Smooth muscle cell of the brain vasculature (primary cell): ENCODE results near the gene ACCSL.

ENCODE experiments used
- DNase-seq: peaks from one replicate; pipeline ENCODE4 v3.0.0-alpha.2; 2012; ENCODE audit warnings: low read depth, low spot score

The ACCSL gene

DNA sequence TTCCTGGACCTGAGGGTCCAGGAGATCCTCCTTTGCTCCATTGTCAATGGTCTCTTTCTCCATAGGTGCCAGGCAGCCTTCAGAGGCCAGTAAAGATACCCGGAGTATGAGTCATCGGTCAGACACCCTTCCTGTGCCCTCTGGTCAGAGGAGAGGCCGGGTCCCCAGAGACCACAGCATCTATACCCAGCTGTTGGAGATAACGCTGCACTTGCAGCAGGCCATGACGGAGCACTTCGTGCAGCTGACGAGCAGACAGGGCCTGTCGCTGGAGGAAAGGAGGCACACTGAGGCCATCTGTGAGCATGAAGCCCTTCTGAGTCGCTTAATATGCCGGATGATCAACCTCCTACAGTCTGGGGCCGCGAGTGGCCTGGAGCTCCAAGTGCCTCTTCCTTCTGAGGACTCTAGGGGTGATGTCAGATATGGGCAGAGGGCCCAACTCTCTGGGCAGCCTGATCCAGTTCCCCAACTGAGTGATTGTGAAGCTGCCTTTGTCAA, at the start of gene ACCSL:
Gene ACCSL (plus strand): TSS at position 51 of the 501 bp plus-strand sequence. CDS start 56 bp downstream, at position 107.
- DNase-seq, result no peak

DNA sequence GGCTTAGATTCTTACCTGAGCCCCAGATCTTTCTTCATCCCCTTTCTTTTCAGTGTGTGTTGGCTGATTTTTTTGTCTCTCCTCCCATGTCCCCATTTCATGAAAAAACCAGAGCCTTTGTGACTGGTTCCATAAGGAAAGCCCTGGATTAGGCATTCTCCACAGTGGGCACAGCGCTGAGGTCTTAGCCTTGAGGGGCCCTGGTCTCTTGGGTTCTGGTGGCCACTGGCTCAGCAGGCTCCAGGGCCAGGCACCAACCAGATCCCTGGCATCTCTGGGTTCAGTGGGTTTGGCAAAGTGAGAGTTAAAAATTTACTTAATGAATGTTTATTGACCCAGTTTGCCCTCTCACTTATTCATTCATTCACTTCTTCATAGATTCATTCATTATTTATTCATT, 49.5 kb upstream of the ACCSL start:
- DNase-seq, result no peak

DNA sequence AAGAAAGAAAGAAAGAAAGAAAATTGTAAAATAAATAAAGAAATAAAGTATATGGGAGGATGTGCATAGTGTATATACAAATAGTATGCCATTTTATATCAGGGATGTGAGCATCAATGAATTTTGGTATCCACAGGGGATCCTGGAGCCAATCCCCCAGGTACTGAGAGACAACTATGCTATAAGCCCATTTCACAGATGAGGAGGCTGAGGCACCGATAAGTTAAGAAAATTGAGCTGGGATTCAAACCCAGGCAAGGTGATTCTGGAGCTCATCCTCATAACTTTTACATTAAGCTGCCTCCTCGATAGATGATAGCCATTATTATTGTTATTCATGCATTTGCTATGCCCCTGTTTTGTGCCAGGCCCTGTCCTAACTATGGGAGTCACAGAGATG, 47.0 kb upstream of the ACCSL start:
- DNase-seq, result no peak

DNA sequence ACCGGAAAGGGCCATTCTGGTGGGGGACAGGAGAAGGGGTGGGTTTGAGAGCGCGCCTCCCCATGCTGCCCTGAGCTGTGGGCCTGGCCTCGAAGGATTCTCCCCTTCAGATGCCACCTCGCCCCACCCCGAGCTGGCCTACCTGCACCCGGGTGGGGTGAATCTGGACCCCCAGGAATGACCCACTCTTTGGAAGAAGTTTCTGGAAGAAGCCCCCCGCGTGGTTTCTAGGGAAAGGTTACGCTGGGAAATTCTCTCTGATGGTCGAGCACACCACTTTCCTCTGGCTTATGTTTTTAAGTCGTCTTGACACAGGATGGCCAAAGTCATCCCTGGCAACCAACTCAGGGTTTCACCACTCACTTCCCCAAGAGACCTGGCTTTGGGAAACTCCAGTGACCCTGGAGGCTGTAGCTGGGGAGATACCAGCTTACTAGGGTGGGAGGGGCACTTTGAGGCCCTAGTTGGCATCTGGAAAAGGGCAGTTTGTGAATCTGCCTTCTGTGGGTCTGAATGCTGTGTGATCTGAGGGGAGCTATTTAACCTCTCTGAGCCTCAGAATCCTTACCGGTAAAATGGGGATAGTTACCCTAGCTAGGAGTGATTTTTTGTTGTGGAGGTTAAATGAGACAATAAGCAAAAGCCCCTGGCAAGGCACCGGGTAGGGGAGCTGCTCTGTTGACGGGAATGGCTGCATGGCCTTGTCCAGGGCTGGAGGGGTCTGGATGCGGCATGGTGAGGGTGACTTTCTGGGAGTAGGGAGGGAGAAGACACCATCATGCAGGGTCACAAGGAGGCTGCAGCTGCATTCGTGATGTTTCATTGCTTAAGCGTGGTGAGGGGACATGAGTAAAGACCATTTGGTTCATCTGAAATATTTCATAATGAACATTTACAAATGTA, 45.3 kb upstream of the ACCSL start:
- no peak for DNase-seq

DNA sequence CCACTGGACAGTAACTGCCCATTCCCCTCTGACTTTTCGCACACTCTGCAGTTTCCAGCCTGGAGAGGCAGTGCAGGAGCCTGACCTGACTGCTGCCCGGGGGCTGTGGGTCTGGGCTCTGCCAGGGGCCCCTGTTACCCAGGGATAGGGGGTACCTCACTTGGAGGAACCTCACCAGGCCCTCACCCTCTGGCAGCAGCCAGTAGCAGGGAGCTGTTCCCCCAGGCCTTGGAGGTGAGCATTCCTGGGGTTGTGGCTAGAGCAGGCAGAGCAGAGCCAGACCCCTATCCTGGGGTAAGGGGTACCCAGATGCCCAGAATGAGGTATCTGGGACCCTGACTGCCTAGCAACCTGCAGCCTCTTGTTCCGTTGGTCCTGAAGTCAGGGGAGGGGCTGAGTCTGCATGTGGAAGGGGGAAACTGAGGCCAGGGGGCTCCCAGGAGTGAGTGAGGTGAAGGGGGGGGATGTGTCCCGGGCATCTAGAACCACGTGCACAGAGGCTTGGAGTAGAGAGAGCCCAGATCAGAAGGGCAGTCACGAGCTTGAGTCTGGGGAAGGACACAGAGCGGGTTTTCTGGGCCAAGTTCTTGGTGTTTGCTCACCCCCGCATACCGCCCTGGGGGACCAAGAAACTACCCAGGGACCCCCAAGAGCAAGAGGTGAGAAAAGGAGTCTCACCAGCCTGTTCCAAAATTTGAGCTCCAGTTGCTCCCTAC, 43.9 kb upstream of the ACCSL start:
- no peak for DNase-seq

DNA sequence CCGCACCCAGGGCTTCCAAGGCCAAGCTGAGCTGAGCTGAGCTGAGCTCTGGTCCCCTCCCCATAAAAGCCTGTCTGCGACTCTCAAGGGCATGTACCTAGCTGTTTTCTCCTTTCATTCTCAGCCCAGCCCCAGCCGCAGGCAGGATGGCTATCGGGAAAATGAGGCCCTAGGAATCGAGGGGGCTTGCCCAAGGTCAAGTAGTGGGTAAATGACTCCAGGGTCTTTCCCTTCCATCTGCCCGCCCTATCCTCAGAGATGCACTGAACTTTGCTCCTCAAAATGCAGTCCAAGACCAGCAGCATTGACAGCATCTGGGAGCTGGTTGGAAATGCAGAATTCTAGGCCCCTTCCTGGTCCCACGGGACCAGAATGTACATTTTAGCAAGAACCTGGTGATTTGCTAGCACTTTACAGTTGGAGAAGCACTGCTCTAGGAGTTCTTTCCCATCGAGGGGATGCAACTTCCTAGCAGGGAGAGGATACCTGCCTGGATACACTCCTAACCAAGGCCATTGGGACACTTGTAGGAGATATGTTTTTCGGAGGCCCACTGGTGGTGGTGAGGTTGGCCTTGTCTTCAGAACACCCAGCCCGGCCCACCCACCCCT, 43.2 kb upstream of the ACCSL start:
- DNase-seq, result no peak

DNA sequence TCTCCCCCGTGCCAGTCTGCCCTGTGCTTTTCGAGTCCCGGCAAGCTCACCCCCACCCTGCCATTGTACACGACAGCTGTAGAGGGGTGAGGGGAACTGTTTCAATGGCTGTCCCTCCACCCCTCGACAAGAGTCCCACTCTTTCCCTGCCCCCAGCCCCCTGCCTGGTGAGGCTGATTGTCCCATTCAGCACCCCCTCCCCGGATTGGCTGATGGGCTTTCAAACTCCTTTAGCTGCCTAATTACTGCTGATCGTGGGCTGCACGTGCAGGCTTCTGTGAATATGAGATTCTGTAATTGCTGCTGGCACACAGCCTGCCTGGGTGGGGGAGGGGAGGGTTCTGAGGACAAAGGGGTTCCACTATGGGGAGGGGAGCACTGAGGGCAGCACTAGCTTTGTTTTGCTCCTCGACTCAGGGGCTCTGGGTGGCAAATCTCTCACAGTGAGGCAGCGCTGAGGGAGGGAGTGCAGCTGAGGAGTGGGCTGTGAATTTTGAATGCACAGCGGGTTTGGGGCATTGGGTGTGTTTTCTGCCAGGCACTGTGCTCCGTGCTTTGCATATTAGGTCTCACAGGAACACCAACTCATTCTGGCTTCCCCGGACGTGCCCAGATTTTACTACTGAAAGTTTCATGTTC, 42.6 kb upstream of the ACCSL start:
- DNase-seq, result no peak

DNA sequence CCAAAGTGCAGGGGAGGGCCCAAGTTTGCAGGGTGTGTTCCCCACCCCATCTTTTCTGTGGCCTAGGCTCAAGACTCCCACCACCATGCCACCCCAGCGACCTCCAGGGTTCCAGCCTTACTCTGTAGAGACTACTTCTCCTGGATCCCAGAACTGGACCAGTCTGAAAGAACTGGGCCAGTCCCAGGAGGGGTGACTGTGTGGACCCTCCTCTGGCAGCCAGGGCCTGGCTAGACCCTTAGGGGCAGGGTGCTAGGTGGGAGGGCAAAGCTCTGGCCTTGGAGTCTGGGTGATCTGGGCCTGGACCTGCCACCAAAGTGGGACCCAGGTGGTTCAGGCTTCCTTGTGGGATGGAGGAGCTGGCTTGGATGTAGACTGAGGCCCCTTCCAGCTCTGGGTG, 41.8 kb upstream of the ACCSL start:
- no peak for DNase-seq

DNA sequence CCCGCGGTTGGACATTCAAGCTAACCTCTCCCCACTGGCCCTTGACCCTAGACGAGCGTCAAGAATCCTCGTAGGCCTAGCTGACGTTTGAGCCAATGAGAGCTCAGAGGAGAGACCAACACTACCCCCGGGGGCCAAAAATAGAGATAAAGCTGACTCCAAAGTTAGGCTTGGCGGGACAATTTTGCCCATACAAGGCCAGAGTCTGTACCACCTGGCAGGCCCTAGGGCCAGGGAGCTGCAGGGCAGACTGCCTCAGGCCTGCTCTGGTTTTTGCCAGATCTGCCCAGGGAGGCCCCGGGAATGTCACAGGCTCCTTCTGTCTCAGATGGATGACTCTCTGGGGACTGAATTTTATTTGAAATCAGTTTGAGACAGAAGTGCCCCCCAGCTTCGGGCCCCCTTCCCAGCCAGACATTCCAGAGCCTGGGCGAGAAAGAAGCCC, 40.8 kb upstream of the ACCSL start:
- DNase-seq, result no peak

DNA sequence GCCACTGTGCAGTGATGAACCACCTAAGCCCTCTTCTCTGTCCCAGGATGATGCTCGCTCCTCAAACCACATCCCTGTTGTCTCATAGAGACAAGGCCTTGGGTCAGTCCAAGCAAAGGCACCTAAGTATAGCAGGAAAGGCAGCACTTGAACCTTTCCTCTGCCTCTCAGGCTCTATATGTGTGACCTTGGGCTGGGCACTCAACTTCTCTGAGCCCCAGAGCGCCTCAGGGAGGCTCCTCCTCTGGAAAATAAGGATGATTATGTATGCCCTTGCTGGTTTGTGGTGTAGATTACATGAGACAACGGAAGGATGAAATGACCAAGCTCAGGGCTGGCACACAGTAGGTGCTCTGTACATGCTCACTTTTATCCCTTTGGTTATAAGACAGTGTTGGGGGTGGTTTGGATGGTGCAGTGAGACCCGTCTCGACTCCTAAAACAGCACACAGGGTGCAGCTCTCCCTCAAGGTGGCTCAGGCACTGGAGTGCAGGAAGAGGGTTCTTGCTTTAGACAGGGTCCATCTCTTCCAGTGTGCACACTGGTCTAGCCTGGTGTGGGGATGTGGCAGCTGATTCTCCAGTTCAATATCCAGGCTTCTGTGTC, 40.2 kb upstream of the ACCSL start:
- no peak for DNase-seq

DNA sequence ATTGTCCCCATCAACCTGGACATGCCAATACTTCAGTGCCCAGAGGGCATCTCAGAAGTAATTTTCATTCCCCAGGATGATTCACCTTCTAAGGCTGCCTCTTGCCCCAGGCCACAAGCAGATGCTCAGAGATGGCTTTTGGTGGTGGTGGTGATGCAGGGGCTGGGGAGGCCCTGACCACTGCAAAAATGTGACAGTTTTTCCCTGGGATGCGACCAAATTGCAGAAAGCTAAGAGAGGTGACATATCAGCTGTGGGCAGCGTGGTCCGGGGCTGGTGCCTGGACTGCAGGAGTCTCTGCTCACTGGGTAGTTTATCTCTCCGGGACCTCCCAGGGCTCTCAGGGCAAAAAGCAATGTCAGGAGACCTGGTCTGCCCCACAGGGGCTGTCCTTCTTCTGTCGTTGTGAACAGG, 39.7 kb upstream of the ACCSL start:
- no peak for DNase-seq

DNA sequence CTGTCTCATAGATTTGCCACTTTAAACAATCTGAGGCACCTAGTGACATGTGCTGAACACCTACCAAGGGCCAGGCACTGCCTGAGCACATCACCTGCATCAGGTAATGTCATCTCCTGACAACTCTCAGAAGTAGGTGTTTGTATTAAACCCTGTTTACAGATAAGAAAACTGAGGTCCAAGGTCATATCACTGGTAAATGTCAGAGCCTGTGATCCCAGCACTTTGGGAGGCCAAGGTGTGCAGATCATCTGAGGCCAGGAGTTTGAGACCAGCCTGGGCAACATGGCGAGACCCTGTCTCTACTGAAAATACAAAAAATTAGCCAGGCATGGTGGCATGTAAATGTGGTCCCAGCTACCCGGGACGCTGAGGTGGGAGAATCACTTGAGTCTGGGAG, 39.1 kb upstream of the ACCSL start:
- no peak for DNase-seq

DNA sequence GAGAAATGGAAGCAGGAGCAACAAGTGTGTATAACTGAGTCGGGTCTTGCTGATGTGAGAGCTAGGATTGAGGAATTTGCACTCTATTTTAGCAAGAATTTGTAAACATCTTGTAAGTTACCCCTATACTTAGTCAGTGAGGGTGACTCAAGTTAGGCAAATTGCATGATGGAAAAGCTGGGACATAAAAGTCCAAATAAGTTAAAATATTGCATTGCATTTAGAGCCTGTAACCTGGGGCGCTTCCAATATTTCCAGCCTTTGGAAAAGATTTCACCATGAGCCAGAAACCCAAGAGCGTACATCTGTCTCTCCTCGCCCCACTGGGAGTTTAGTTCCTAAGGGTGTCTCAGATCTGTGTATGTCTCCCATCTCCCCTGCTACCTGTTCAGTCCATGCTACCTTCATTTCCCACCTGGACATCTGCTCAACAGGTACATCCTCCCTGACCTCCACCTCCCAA, 37.0 kb upstream of the ACCSL start:
- DNase-seq, result no peak

DNA sequence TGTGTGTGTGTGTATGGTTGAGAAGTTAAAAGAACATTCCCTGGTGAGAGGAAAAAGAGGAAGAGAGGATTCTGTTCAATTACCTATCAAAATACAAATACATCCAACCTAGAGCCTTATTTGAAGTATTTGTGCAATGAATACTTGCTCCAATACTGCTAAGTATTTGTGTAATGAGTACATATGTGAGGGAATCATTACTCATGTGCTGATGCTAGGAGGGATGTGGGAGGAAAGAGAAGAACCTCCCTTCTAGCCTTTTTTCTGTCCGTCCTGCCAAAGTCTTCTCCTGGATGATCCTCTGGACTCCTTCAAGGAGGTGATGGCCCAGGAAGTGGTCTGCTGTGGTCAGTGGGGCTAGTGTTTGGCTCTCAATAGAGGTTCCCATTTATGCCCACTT, 36.0 kb upstream of the ACCSL start:
- no peak for DNase-seq

DNA sequence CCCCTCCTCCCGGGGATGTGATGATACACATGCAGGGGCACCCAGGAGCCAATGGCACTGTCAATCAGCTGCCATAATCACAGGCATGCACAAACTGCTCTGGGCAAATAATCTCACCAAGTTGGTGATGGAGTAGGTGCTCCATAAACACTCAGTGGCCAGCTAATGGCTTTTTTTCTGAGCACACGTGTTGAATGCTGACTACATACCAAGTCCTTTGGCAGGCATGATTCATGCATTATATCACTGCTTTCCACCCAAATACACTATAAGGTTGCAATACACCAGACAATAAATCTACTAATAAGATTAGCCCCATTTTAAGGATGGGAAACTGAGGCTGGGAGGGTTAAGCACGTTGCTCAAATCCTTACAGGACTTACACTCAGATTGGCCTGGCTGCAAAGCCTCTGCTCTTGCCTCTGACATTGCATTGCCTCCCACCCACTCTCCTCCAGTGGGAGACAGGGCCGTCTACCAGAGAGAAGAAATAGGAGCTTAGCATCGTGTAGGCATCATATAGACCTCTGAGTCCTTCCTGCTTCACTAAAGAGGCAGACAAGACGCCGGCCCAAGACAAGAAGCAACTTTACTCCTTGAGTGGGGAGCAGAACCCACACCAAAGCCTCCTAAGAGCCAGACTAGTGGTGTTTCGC, 32.7 kb upstream of the ACCSL start:
- DNase-seq, result no peak

DNA sequence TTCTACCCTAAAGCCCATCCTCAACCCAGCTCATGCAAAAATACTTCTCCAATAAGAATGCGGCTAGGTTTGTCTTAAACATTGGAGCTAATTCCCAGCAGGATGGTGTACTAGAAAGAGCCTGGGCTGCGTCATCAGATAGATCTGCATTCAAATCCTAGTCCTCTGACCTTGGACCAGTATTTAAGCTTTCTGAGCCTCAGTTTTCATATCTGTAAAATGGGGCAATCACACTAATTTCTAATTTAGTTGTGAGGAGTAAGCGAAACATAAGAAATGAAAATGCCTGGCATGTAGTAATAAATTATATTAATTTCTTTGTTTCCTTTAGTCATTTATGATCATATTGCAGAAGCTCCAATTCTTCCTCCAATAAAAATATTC, 32.2 kb upstream of the ACCSL start:
- no peak for DNase-seq

DNA sequence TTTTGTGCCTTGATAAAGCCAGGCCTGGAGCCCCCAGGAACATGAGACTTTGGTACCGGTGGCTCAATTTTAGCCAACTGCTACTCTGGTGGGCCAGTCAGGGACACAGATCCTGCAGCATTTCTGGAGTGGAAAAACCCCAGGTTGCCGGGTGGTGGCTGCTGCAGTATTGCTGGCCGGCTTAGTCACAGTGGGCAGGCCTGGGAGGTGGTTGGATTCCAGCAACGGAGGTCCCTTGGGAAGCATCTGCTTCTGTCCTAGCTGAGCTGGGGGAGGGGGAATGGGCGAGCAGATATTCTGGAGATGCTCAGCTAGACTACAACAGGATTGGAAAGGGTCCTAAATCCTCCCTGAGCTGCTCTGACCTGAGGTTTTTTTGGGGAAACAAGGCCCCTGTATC, 31.6 kb upstream of the ACCSL start:
- no peak for DNase-seq

DNA sequence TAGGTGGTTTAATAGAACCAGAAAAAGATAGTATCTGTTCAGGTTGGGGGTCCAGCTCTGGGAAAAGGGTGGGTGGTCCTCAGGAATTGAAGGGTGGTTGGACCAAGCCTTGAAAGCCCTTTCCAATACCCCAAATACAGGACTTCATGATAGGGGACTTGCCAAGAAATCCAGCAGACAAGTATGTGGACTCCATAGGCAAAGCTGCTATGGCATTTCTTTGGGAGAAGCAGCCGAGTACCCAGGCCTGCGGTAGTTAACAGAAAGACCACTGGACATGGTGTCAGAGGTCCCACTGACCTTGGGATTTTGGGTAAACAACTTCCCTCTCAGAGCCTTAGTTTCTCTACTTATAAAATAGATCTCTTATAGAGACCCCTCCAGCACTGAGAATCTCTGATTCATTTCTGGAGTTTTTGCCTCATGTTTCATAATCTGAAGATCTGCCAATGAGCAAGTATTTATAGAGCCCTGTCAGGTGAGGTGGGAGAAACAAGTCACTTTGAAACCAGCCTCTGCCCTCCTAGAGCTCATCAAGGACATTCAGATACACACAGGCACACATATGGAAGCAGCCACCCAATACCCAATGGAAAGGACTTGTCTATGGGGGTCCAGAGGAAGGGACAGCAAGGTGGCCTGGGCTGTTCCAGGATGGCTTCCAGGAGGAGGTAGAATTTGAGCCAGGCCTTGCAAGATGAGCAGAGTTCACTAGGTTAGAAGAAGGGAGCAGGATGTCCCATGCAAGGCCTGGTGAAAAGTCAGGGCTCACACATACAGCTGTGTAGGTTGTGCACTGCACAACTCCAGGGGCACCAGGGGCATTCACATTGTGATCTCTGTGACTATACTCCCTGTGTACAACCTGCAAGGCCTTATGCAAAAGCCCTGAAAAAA, 31.0 kb upstream of the ACCSL start:
- DNase-seq, result no peak

DNA sequence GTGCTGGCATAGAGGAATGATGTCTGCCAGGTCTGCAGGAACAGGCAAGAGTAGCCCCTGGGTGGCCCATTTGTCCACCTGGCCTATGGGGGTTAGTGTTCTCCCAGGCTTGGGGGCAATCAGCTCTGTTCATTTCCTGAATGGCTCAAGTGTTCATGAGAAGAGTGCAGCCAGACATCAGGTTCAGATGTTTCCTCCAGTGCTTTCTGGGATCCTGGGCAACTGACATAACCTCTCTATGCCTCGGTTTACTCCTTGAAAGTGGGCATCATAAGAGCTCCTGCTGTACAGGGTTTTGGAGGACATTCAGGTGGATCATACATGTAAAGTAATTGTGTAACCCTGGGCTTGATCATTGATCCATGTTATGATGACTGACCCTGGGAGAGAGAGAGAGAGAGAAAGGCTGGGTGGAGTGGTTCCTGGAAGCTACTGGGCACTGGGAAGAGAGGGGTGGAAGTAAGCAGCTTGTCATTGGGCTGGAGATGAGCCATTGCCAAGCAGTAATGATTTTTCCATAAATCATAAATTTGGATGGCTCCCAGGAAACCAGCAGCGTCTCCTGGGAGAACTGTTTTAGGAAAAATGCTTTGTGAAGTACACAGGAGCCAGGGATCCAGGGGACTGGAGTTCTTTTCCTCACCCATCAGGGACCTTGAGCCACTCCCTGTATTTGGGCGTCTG, 30.2 kb upstream of the ACCSL start:
- DNase-seq, result no peak
